Spleen (tissue), 11 donors: ENCODE data around the gene WDR47. TPM values are rescaled to one million over a fixed set of nuclear protein-coding genes. Genes with fewer than 3 reads are reported as not detected.
A peak's percentile ranks its signal among the peaks of the same experiment; 100 is the strongest.

Source experiments
- DNase-seq: peaks from one replicate; pipeline ENCODE4 v3.0.0-alpha.2; 2020
- H3K27ac ChIP-seq, 8 donors: fragments of 200-600 bp; sonication (generic) in 7 of 8; 1 replicate in 4 of 8; 2 replicates in 4 of 8; pipeline versions ENCODE4 v1.5.0 to v1.8.0; 2016 to 2021; ENCODE audit warnings: inconsistent platforms in 4 of 8, mild to moderate bottlenecking in 4 of 8, moderate library complexity in 1 of 8
- H3K27me3 ChIP-seq, 7 donors: fragments of 200-600 bp; sonication (generic) in 6 of 7; replicated peaks in 1 of 7; 1 replicate in 4 of 7; 2 replicates in 3 of 7; pipeline versions ENCODE4 v1.5.0 to v1.8.0; 2016 to 2021; ENCODE audit warnings: inconsistent platforms in 3 of 7, mild to moderate bottlenecking in 1 of 7
- H3K36me3 ChIP-seq, 6 donors: fragments of 200-600 bp; sonication (generic) in 5 of 6; 1 replicate in 4 of 6; 2 replicates in 2 of 6; pipeline versions ENCODE4 v1.5.0 to v1.8.0; 2016 to 2021; ENCODE audit warnings: inconsistent platforms in 2 of 6
- H3K4me1 ChIP-seq, 6 donors: fragments of 200-600 bp; sonication (generic) in 5 of 6; 1 replicate in 3 of 6; 2 replicates in 3 of 6; pipeline versions ENCODE4 v1.5.0 to v1.8.0; 2016 to 2021; ENCODE audit warnings: inconsistent platforms in 3 of 6
- H3K4me3 ChIP-seq, 8 donors: fragments of 200-600 bp; sonication (generic) in 7 of 8; 1 replicate in 4 of 8; 2 replicates in 4 of 8; pipeline versions ENCODE4 v1.5.0 to v1.8.0; 2016 to 2021; ENCODE audit warnings: inconsistent platforms in 4 of 8, mild to moderate bottlenecking in 4 of 8, moderate library complexity in 2 of 8
- H3K9me3 ChIP-seq, 8 donors: fragments of 200-600 bp; sonication (generic) in 7 of 8; 1 replicate in 4 of 8; 2 replicates in 4 of 8; pipeline versions ENCODE4 v1.5.0 to v1.8.0; 2016 to 2021; ENCODE audit warnings: inconsistent platforms in 4 of 8
- POLR2A ChIP-seq, 3 donors: fragments of 450-650 bp; IDR thresholded peaks; one replicate each; pipeline ENCODE4 v1.5.1; 2017; ENCODE audit warnings: antibody characterized with exemption in 3 of 3, mild to moderate bottlenecking in 1 of 3
- POLR2AphosphoS5 ChIP-seq, 3 donors: sonication (generic); formaldehyde crosslinking; IDR thresholded peaks; one replicate each; pipeline ENCODE4 v1.5.1; 2017; ENCODE audit warnings: antibody characterized with exemption in 3 of 3
- WGBS, 5 donors: extraction: QIAGEN DNeasy Blood & Tissue Kit in 3 of 5; methylation state at CpG; one replicate each; pipeline versions ENCODE4 v1.1.5 to v1.1.7; 2013 to 2018; 5-methylcytosine and 5-hydroxymethylcytosine counted together
- intact Hi-C: fragments of 100-400 bp; cut with DNase I; formaldehyde crosslinking; loops from one replicate; pipeline ENCODE4 v1.15.0; 2023; ENCODE audit warnings: low total_unique reads
- polyA plus RNA-seq, 3 donors: library from polyadenylated mRNA; stranded (reverse); fragments of 200-250 nt; gene quantifications; one replicate each; pipeline ENCODE4 v1.2.1, GENCODE V29; 2013
- total RNA-seq, 7 donors: library from RNA; depleted of rRNA in 3 of 7; stranded (reverse); fragments of >200 nt in 3 of 7; fragmentation: NEBNext Ultra II Directional in 4 of 7; extraction: Animal tissue kit (Norgen Biotek cat#: 25700) in 4 of 7; gene quantifications; one replicate each; pipeline versions ENCODE4 v1.1.0 to v1.2.1, GENCODE V29; 2016 to 2021
- TF ChIP-seq, protein P1 (sequence below), 11 experiments: fragments of 200-600 bp in 7 of 11; fragments of 450-650 bp in 4 of 11; sonication (generic) in 4 of 11; IDR thresholded peaks in 8 of 11; conservative IDR thresholded peaks in 3 of 11; 1 replicate in 7 of 11; 2 replicates in 4 of 11; pipeline versions ENCODE4 v1.4.0 to v1.8.0; 2016 to 2021; ENCODE audit warnings: antibody characterized with exemption in 11 of 11, inconsistent platforms in 4 of 11, mild to moderate bottlenecking in 1 of 11
- donor health status: healthy with polysubstance abuse.
- donor health status: DM: no; HTN: no; CAD: no; lungs with moderate emphysema.
- donor health status: DM: no; HTN: no; CAD: no.
- donor health status: Bipolar disorder and iron deficiency.
- donor health status: healthy.
- donor health status: DM: no; HTN: no; CAD: no.
- donor health status: DM: yes; HTN: yes; CAD: no.

Gene WDR47
- total and polyA plus RNA-seq, 10 donors = 1.9 to 20.1 (median 13.1) TPM

DNA sequence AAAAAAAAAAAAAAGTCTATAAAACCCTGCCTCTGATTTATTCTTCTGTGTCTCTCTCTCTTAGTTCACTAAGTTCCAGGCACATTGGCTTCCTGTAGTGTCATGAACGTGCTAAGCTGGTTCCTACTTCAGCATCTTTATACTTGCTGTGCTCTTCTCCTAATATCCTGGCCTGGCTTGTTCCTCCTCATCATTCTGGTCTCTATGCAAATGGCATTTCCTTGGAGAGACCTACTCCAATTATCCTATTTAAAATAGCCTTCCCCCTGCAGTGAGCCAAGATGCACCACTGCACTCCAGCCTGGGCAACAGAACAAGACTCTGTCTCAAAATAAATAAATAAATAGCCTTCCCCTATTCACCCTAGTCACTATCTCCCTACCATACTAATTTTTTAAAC is 69.0 kb downstream of the WDR47 start:
- Histone ChIP-seq H3K9me3 (no peaks in the 10 kb centered on the region), H3K27ac (no peak overlapping the region), H3K27me3 (no peaks in the 10 kb centered on the region), H3K4me1 (no peaks in the 10 kb centered on the region), H3K36me3 (peaks cover 0 to 85% (median 26%) of the 10 kb centered on the region in 6 donors), H3K4me3 (no peak overlapping the region)
- no peak for DNase-seq
- intact Hi-C loops = no loop called here
- WGBS, 5 donors = 88 to 100% (median 93%) methylated on average over 1 of the region's 1 CpG
- TF ChIP-seq, protein P1, sequence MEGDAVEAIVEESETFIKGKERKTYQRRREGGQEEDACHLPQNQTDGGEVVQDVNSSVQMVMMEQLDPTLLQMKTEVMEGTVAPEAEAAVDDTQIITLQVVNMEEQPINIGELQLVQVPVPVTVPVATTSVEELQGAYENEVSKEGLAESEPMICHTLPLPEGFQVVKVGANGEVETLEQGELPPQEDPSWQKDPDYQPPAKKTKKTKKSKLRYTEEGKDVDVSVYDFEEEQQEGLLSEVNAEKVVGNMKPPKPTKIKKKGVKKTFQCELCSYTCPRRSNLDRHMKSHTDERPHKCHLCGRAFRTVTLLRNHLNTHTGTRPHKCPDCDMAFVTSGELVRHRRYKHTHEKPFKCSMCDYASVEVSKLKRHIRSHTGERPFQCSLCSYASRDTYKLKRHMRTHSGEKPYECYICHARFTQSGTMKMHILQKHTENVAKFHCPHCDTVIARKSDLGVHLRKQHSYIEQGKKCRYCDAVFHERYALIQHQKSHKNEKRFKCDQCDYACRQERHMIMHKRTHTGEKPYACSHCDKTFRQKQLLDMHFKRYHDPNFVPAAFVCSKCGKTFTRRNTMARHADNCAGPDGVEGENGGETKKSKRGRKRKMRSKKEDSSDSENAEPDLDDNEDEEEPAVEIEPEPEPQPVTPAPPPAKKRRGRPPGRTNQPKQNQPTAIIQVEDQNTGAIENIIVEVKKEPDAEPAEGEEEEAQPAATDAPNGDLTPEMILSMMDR (IDR thresholded peaks at IDR 0.05 in 8 of 11, conservative IDR thresholded peaks at IDR 0.05 in 3 of 11) = no peak

DNA sequence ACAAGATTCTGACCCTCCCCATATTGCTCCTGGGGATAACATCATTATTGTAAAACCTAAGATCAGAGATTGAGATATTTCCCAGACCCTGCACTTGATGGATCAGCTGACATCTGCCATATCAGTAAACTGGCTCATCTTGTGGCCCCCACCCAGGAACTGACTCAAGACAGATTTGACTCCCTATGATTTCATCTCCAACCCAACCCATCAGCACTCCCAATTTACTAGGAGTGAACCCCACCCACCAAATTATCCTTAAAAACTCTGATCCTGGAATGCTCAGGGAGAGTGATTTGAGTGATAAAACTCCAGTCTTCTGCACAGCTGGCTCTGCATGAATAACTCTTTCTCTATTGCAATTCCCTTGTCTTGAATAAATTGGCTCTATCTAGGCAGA is 72.6 kb downstream of the WDR47 start:
- peaks cover 0 to 3% (median under 1%) of the 10 kb centered on the region in 6 donors for H3K4me1 ChIP-seq
- no peaks in the 10 kb centered on the region for H3K9me3 ChIP-seq
- no peak overlapping the region for H3K4me3 ChIP-seq
- intact Hi-C loops = no loop called here
- TF ChIP-seq POLR2AphosphoS5 (IDR thresholded peaks at IDR 0.05) (no peak), POLR2A (IDR thresholded peaks at IDR 0.05) (no peak)
- TF ChIP-seq, protein P1 (IDR thresholded peaks at IDR 0.05 in 8 of 11, conservative IDR thresholded peaks at IDR 0.05 in 3 of 11) = no peak
- no peak for DNase-seq
- peaks cover 0 to 49% (median 17%) of the 10 kb centered on the region in 6 donors for H3K36me3 ChIP-seq
- no peaks in the 10 kb centered on the region for H3K27me3 ChIP-seq
- H3K27ac ChIP-seq = no peak overlapping the region

DNA sequence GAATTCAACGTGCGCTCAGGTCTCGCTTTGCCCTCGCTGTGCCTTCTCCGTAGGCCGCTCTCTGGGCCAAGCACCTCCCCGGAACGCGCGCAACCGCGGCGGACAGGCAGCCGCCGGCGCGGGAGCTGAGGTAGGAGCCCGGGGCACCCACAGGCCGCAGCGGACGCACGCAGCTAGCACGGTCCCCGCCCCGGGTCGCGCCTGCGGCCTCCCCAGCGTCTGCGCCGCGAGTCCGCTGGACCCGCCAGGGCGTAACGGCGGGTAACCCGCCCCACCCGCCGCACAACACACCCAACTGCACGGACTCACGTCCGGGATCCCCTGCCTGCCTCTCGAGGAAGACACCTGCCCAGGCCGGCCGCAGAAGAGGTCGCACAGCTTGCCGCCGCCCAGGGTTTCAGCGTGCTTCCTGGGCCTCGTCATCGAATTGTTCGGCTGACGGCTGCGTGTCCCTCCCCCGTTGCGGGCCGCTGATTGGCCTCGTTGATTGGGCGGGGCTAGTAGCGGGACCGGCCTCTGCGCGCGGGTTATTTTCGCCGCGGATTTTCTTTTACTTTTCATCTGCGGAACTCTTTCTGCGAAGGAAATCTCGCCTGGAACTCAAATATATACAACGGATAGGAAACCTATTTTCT is 78.7 kb downstream of the WDR47 start, which contains the start of gene CLCC1:
CLCC1 (minus strand) TSS at position 433 of the 635 bp plus-strand sequence. CDS start 13,047 bp downstream, outside the sequence.
- peaks cover 5 to 54% (median 34%) of the 10 kb centered on the region in 6 donors for H3K4me1 ChIP-seq
- no peaks in the 10 kb centered on the region for H3K27me3 ChIP-seq
- H3K27ac ChIP-seq = peak within 1 kb of the TSS; percentile 86 to 99 (median 96)
- WGBS, 5 donors = 0 to 1% (median 0%) methylated on average over 45 to 72 of the region's 72 CpGs
- intact Hi-C loops = no loop called here
- peak within 1 kb of the TSS; percentile 59 to 86 (median 76) for H3K4me3 ChIP-seq
- DNase-seq = peak; percentile 99
- H3K36me3 ChIP-seq = peaks cover 0 to 19% (median 0%) of the 10 kb centered on the region in 6 donors
- no peaks in the 10 kb centered on the region for H3K9me3 ChIP-seq
- peak in 2 of 3 donors; percentile 47 to 81 for TF ChIP-seq POLR2A (IDR thresholded peaks at IDR 0.05)
- TF ChIP-seq, protein P1 (IDR thresholded peaks at IDR 0.05 in 8 of 11, conservative IDR thresholded peaks at IDR 0.05 in 3 of 11) = peak in 1 of 11 experiments; percentile 25
- peak; percentile 94 to 98 (median 97) for TF ChIP-seq POLR2AphosphoS5 (IDR thresholded peaks at IDR 0.05)

GRCh38 chr1:108962681-108963051 is 79.2 kb downstream of the WDR47 start:
- Histone ChIP-seq H3K4me3 (peak overlapping the region; percentile 59 to 86 (median 76)), H3K9me3 (no peaks in the 10 kb centered on the region), H3K36me3 (peaks cover 0 to 24% (median 0%) of the 10 kb centered on the region in 6 donors), H3K27me3 (no peaks in the 10 kb centered on the region), H3K4me1 (peaks cover 8 to 59% (median 36%) of the 10 kb centered on the region in 6 donors), H3K27ac (peak overlapping the region; percentile 86 to 99 (median 96))
- TF ChIP-seq POLR2A (IDR thresholded peaks at IDR 0.05) = no peak
- TF ChIP-seq, protein P1 (IDR thresholded peaks at IDR 0.05 in 8 of 11, conservative IDR thresholded peaks at IDR 0.05 in 3 of 11) = no peak
- no peak for TF ChIP-seq POLR2AphosphoS5 (IDR thresholded peaks at IDR 0.05)
- 5 to 14% (median 10%) methylated on average over 12 of the region's 12 CpGs for WGBS, 5 donors
- intact Hi-C loops = no loop called here
- DNase-seq = peak; percentile 85
